DOHH2 (cell line): Measurements from ENCODE around the gene COG3.
A peak's percentile ranks its signal among the peaks of the same experiment; 100 is the strongest.

Experiments
- H3F3A ChIP-seq: fragments of 200-600 bp; sonication (generic), shearing (Covaris generic); 2 replicates; pipeline ENCODE4 v1.6.0; 2016; ENCODE audit warnings: antibody characterized with exemption, mild to moderate bottlenecking; ENCODE audit not compliant: control insufficient read depth, insufficient read depth
- H3K27ac ChIP-seq: fragments of 200-600 bp; sonication (generic); 2 replicates; pipeline ENCODE4 v1.5.1; 2014; ENCODE audit warnings: low read depth, mild to moderate bottlenecking, low read length, moderate library complexity
- H3K27me3 ChIP-seq: fragments of 200-600 bp; sonication (generic); 2 replicates; pipeline ENCODE4 v1.6.1; 2014; ENCODE audit warnings: mild to moderate bottlenecking, low read length, mixed read lengths; ENCODE audit not compliant: control insufficient read depth
- H3K36me3 ChIP-seq: fragments of 200-600 bp; sonication (generic); 2 replicates; pipeline ENCODE4 v1.6.1; 2014; ENCODE audit warnings: mild to moderate bottlenecking, low read length, moderate library complexity, mixed read lengths; ENCODE audit not compliant: control insufficient read depth
- H3K4me1 ChIP-seq: fragments of 200-600 bp; sonication (generic); 2 replicates; pipeline ENCODE4 v1.6.1; 2014; ENCODE audit warnings: mild to moderate bottlenecking, low read length, mixed read lengths; ENCODE audit not compliant: control insufficient read depth
- H3K4me2 ChIP-seq: fragments of 200-600 bp; sonication (generic); 2 replicates; pipeline ENCODE4 v1.6.0; 2014; ENCODE audit warnings: mild to moderate bottlenecking, low read length, moderate library complexity
- H3K4me3 ChIP-seq: fragments of 200-600 bp; sonication (generic); 2 replicates; pipeline ENCODE4 v1.5.1; 2014; ENCODE audit warnings: mild to moderate bottlenecking, low read length, mixed read lengths
- H3K79me2 ChIP-seq: fragments of 200-600 bp; sonication (generic); 2 replicates; pipeline ENCODE4 v1.6.1; 2014; ENCODE audit warnings: mild to moderate bottlenecking, low read length, mixed read lengths; ENCODE audit not compliant: control insufficient read depth
- H3K9me2 ChIP-seq: fragments of 200-600 bp; sonication (generic); replicated peaks from 2 replicates; pipeline ENCODE4 v1.6.1; 2014; ENCODE audit warnings: mild to moderate bottlenecking, low read length, mixed read lengths; ENCODE audit not compliant: control insufficient read depth
- H3K9me3 ChIP-seq: fragments of 200-600 bp; sonication (generic); 2 replicates; pipeline ENCODE4 v1.6.1; 2014; ENCODE audit warnings: antibody characterized with exemption, low read length, mixed read lengths; ENCODE audit not compliant: control insufficient read depth, insufficient read depth
- H4K20me1 ChIP-seq: fragments of 200-600 bp; sonication (generic); 2 replicates; pipeline ENCODE4 v1.6.0; 2014; ENCODE audit warnings: low read depth, mild to moderate bottlenecking, antibody characterized with exemption, low read length, moderate library complexity; ENCODE audit not compliant: control insufficient read depth, insufficient read depth
- CTCF ChIP-seq: fragments of 200-600 bp; sonication (generic); IDR thresholded peaks from one replicate; pipeline ENCODE4 v1.5.1; 2014; ENCODE audit warnings: antibody characterized with exemption, mild to moderate bottlenecking, low read depth, low read length; ENCODE audit not compliant: poor library complexity, severe bottlenecking
- EZH2phosphoT487 ChIP-seq: fragments of 200-600 bp; sonication (generic); IDR thresholded peaks from 2 replicates; pipeline ENCODE4 v1.6.1; 2017; ENCODE audit warnings: borderline replicate concordance, mild to moderate bottlenecking, antibody characterized with exemption, low read length, moderate library complexity, mixed read lengths

COG3 gene

GRCh38 chr13:45472171-45472705 lies 7.5 kb downstream of the COG3 start:
- Histone ChIP-seq H3K9me2 (no peaks in the 10 kb centered on the region), H3K79me2 (peaks cover 76% of the 10 kb centered on the region)
- no peak for TF ChIP-seq EZH2phosphoT487
- TF ChIP-seq CTCF = no peak

DNA sequence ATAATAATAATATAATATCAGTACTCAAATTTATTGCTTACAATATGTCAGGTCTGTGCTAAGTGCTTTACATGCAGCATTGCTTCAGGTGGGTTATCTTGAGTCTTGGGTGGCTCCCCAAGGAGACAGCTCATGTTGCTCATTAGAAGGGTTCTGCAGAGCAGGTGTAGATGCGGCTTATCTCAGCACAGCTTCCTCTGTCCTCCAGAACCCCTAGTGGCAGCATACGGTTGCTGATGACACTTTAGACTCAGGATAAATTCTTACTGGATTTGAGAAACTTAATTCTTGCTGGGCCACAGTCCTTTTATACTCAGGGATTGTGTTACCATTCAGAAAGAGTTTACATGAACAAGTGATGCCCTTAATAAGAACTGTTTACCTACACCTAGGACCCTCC lies 8.9 kb downstream of the COG3 start:
- H3K9me2 ChIP-seq = no peaks in the 10 kb centered on the region
- no peak overlapping the region for H3K27ac ChIP-seq
- H3K27me3 ChIP-seq = no peaks in the 10 kb centered on the region
- peak; percentile 50 for TF ChIP-seq CTCF
- TF ChIP-seq EZH2phosphoT487 = no peak
- H3K36me3 ChIP-seq = no peaks in the 10 kb centered on the region
- no peaks in the 10 kb centered on the region for H3F3A ChIP-seq
- H3K4me2 ChIP-seq = no peak overlapping the region
- peaks cover 62% of the 10 kb centered on the region for H3K79me2 ChIP-seq
- H4K20me1 ChIP-seq = no peaks in the 10 kb centered on the region
- H3K4me3 ChIP-seq = no peak overlapping the region
- H3K9me3 ChIP-seq = no peaks in the 10 kb centered on the region
- peaks cover 12% of the 10 kb centered on the region for H3K4me1 ChIP-seq

More at GRCh38 chr13:45472171-45472705, 7.5 kb downstream of the COG3 start:
- H3K36me3 ChIP-seq = no peaks in the 10 kb centered on the region
- no peak overlapping the region for H3K4me2 ChIP-seq
- H3F3A ChIP-seq = 0 out of 2 replicates have a peak, but pooled peaks cover 3% of the 10 kb centered on the region
- H4K20me1 ChIP-seq = no peaks in the 10 kb centered on the region
- no peak overlapping the region for H3K4me3 ChIP-seq
- peaks cover 12% of the 10 kb centered on the region for H3K4me1 ChIP-seq
- H3K27me3 ChIP-seq = no peaks in the 10 kb centered on the region
- H3K27ac ChIP-seq = no peak overlapping the region
- H3K9me3 ChIP-seq = no peaks in the 10 kb centered on the region

- Histone ChIP-seq H4K20me1 (no peaks in the 10 kb centered on the region), H3K79me2 (peaks cover 53% of the 10 kb centered on the region), H3K9me2 (no peaks in the 10 kb centered on the region), H3K9me3 (no peaks in the 10 kb centered on the region), H3K36me3 (no peaks in the 10 kb centered on the region; the same call in 1 of the 2 replicates), H3K4me1 (peaks cover 12% of the 10 kb centered on the region), H3K4me2 (no peak overlapping the region), H3K27me3 (no peaks in the 10 kb centered on the region), H3K4me3 (no peak overlapping the region), H3K27ac (no peak overlapping the region), H3F3A (no peaks in the 10 kb centered on the region)
- no peak for TF ChIP-seq EZH2phosphoT487
- no peak for TF ChIP-seq CTCF
These were observed 10.1 kb downstream of the COG3 start for GRCh38 chr13:45474584-45475454.
